Neuronal stem cell (in vitro differentiated cells): ENCODE measurements around the gene RPS3A.

Experiments used
- DNase-seq: peaks from one replicate; pipeline ENCODE4 v3.0.0-alpha.2; 2013; ENCODE audit warnings: low spot score
- H2AFZ ChIP-seq: one replicate; pipeline ENCODE4 v1.6.1; 2013; ENCODE audit warnings: mild to moderate bottlenecking, low read length, inconsistent platforms
- H2AK5ac ChIP-seq: 2 replicates; pipeline ENCODE4 v1.6.1; 2013; ENCODE audit warnings: low read depth, mild to moderate bottlenecking, inconsistent platforms, low read length, moderate library complexity, mixed read lengths
- H2BK120ac ChIP-seq: 2 replicates; pipeline ENCODE4 v1.6.1; 2013; ENCODE audit warnings: low read depth, mild to moderate bottlenecking, inconsistent platforms, low read length, moderate library complexity, mixed read lengths
- H2BK12ac ChIP-seq: one replicate; pipeline ENCODE4 v1.6.1; 2013; ENCODE audit warnings: low read length, inconsistent platforms
- H2BK15ac ChIP-seq: 2 replicates; pipeline ENCODE4 v1.6.1; 2013; ENCODE audit warnings: mild to moderate bottlenecking, low read length, inconsistent platforms, mixed read lengths
- H2BK5ac ChIP-seq: one replicate; pipeline ENCODE4 v1.6.1; 2013; ENCODE audit warnings: inconsistent platforms, mild to moderate bottlenecking, low read length, moderate library complexity
- H3K14ac ChIP-seq: one replicate; pipeline ENCODE4 v1.6.1; 2013; ENCODE audit warnings: low read length, inconsistent platforms
- H3K18ac ChIP-seq: 2 replicates; pipeline ENCODE4 v1.6.1; 2013; ENCODE audit warnings: low read length, inconsistent platforms
- H3K23ac ChIP-seq: 2 replicates; pipeline ENCODE4 v1.6.1; 2013; ENCODE audit warnings: low read depth, mild to moderate bottlenecking, mixed read lengths, low read length, inconsistent platforms; ENCODE audit not compliant: poor library complexity
- H3K27ac ChIP-seq: replicated peaks from 3 replicates; pipeline ENCODE4 v1.5.1; 2013; ENCODE audit warnings: low read length, inconsistent platforms
- H3K27me3 ChIP-seq, 3 experiments: 2 replicates each; pipeline ENCODE4 v1.6.1; 2013; ENCODE audit warnings: low read length in 3 of 3, mild to moderate bottlenecking in 2 of 3, inconsistent platforms in 1 of 3, low read depth in 1 of 3, mixed read lengths in 1 of 3, moderate library complexity in 1 of 3; ENCODE audit not compliant: control insufficient read depth in 3 of 3, insufficient read depth in 3 of 3
- H3K36me3 ChIP-seq, 2 donors: replicated peaks in 1 of 2; 2 replicates each; pipeline ENCODE4 v1.6.1; 2013; ENCODE audit warnings: low read length in 2 of 2; ENCODE audit not compliant: control insufficient read depth in 2 of 2, insufficient read depth in 2 of 2
- H3K4ac ChIP-seq: 2 replicates; pipeline ENCODE4 v1.6.1; 2013; ENCODE audit warnings: inconsistent platforms, mild to moderate bottlenecking, low read length, moderate library complexity
- H3K4me1 ChIP-seq, 2 donors: 1 replicate in 1 of 2; 2 replicates in 1 of 2; pipeline ENCODE4 v1.6.1; 2013; ENCODE audit warnings: low read length in 2 of 2, low read depth in 1 of 2; ENCODE audit not compliant: control insufficient read depth in 2 of 2, insufficient read depth in 1 of 2
- H3K4me2 ChIP-seq: one replicate; pipeline ENCODE4 v1.6.1; 2013; ENCODE audit warnings: mild to moderate bottlenecking, low read length, inconsistent platforms; ENCODE audit not compliant: insufficient read depth, poor library complexity, severe bottlenecking
- H3K4me3 ChIP-seq, 2 donors: 2 replicates each; pipeline ENCODE4 v1.5.1; 2013; ENCODE audit warnings: low read length in 2 of 2, mild to moderate bottlenecking in 2 of 2, inconsistent platforms in 1 of 2, moderate library complexity in 1 of 2
- H3K79me1 ChIP-seq: one replicate; pipeline ENCODE4 v1.6.1; 2013; ENCODE audit warnings: low read depth, mild to moderate bottlenecking, inconsistent platforms, low read length, moderate library complexity
- H3K9ac ChIP-seq: one replicate; pipeline ENCODE4 v1.6.1; 2013; ENCODE audit warnings: mild to moderate bottlenecking, low read depth, low read length, inconsistent platforms; ENCODE audit not compliant: poor library complexity
- H3K9me3 ChIP-seq, 2 donors: replicated peaks in 1 of 2; 2 replicates each; pipeline versions ENCODE3 to v1.6.1; 2013; ENCODE audit warnings: low read length in 2 of 2, mild to moderate bottlenecking in 2 of 2, inconsistent platforms in 1 of 2, low read depth in 1 of 2, mixed read lengths in 1 of 2, moderate library complexity in 1 of 2; ENCODE audit not compliant: control insufficient read depth in 2 of 2, insufficient read depth in 1 of 2
- H4K8ac ChIP-seq: one replicate; pipeline ENCODE4 v1.6.1; 2013; ENCODE audit warnings: low read depth, mild to moderate bottlenecking, inconsistent platforms, low read length, moderate library complexity
- H4K91ac ChIP-seq: one replicate; pipeline ENCODE4 v1.6.1; 2013; ENCODE audit warnings: low read length, low read depth, mild to moderate bottlenecking, inconsistent platforms; ENCODE audit not compliant: poor library complexity
- WGBS, 2 donors: extraction: QIAGEN DNeasy Blood & Tissue Kit; methylation state at CpG; one replicate each; pipeline ENCODE4 v1.1.7; 2013; ENCODE audit warnings: missing lambda C conversion rate in 2 of 2, mixed read lengths in 1 of 2; ENCODE audit not compliant: insufficient read length in 2 of 2, insufficient replicate concordance in 1 of 2; ENCODE audit errors: extremely low coverage in 2 of 2; 5-methylcytosine and 5-hydroxymethylcytosine counted together

The RPS3A gene

GRCh38 chr4:151139814-151140213, 40.4 kb downstream of the RPS3A start:
- Histone ChIP-seq H3K18ac (no peak overlapping the region), H3K9me3 (peaks cover 0 to 2% of the 10 kb centered on the region in 2 donors), H3K4me1 (no peaks in the 10 kb centered on the region), H2BK5ac (no peak overlapping the region), H3K27me3 (no peaks in the 10 kb centered on the region), H3K36me3 (peaks cover 5 to 91% of the 10 kb centered on the region in 2 donors), H2BK120ac (no peak overlapping the region), H2AFZ (no peak overlapping the region), H3K23ac (no peak overlapping the region), H3K9ac (no peak overlapping the region), H2BK15ac (no peak overlapping the region), H4K8ac (no peak overlapping the region), H3K4me3 (no peak overlapping the region), H2AK5ac (no peak overlapping the region), H3K79me1 (no peaks in the 10 kb centered on the region), H3K14ac (no peak overlapping the region), H2BK12ac (no peak overlapping the region), H3K27ac (no peak overlapping the region), H3K4ac (no peak overlapping the region), H4K91ac (no peak overlapping the region), H3K4me2 (no peak overlapping the region)
- DNase-seq: no peak
- no CpG with 5 or more reads among the region's 1 CpG for WGBS, 2 donors

DNA sequence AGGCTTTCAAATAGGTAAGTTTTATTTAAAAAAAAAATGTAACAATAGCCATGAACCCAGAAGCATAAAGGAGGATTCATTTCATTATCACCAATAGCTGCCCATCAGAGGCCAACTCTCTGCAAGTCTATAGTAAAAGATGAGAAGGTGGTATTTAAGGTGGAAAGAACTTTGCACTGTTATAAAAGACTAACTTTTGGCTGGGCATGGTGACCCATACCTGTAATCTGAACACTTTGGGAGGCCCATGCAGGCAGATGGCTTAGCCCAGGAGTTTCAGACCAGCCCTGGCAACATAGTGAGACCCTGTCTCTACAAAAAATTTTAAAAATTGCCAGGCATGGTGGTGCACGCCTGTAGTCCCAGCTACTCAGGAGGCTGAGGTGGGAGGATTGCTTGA, 43.3 kb downstream of the RPS3A start:
- Histone ChIP-seq H2BK120ac (no peak overlapping the region), H3K4me2 (no peak overlapping the region), H2AK5ac (no peak overlapping the region), H3K23ac (no peak overlapping the region), H3K79me1 (no peaks in the 10 kb centered on the region), H3K27me3 (no peaks in the 10 kb centered on the region), H2BK5ac (no peak overlapping the region), H4K8ac (no peak overlapping the region), H3K9ac (no peak overlapping the region), H2BK12ac (no peak overlapping the region), H2BK15ac (no peak overlapping the region), H3K4ac (no peak overlapping the region), H2AFZ (no peak overlapping the region), H3K4me1 (no peaks in the 10 kb centered on the region), H4K91ac (no peak overlapping the region), H3K18ac (no peak overlapping the region), H3K36me3 (peaks cover 5 to 92% of the 10 kb centered on the region in 2 donors), H3K4me3 (no peak overlapping the region), H3K9me3 (peaks cover 0 to 2% of the 10 kb centered on the region in 2 donors), H3K27ac (no peak overlapping the region), H3K14ac (no peak overlapping the region)
- no CpG with 5 or more reads among the region's 1 CpG for WGBS, 2 donors
- DNase-seq: no peak

GRCh38 chr4:151143162-151143561, 43.7 kb downstream of the RPS3A start:
- H2BK5ac ChIP-seq: no peak overlapping the region
- H4K8ac ChIP-seq: no peak overlapping the region
- no peak overlapping the region for H4K91ac ChIP-seq
- no peak overlapping the region for H3K4ac ChIP-seq
- no peak overlapping the region for H3K18ac ChIP-seq
- H3K9me3 ChIP-seq: peaks cover 0 to 2% of the 10 kb centered on the region in 2 donors
- no peak overlapping the region for H2BK15ac ChIP-seq
- no peak for DNase-seq
- no peak overlapping the region for H3K23ac ChIP-seq
- H3K79me1 ChIP-seq: no peaks in the 10 kb centered on the region
- H3K9ac ChIP-seq: no peak overlapping the region
- H3K4me2 ChIP-seq: no peak overlapping the region
- no peak overlapping the region for H2BK120ac ChIP-seq
- no peak overlapping the region for H3K4me3 ChIP-seq
- no peak overlapping the region for H2AK5ac ChIP-seq
- H2AFZ ChIP-seq: no peak overlapping the region
- H3K27ac ChIP-seq: no peak overlapping the region
- no peaks in the 10 kb centered on the region for H3K27me3 ChIP-seq
- H2BK12ac ChIP-seq: no peak overlapping the region
- H3K36me3 ChIP-seq: peaks cover 5 to 92% of the 10 kb centered on the region in 2 donors
- H3K14ac ChIP-seq: no peak overlapping the region
- WGBS, 2 donors: no CpG with 5 or more reads among the region's 2 CpGs
- no peaks in the 10 kb centered on the region for H3K4me1 ChIP-seq

GRCh38 chr4:151143811-151144210, 44.4 kb downstream of the RPS3A start:
- Histone ChIP-seq H2BK12ac (no peak overlapping the region), H3K27me3 (no peaks in the 10 kb centered on the region), H3K14ac (no peak overlapping the region), H3K4me2 (no peak overlapping the region), H3K23ac (no peak overlapping the region), H3K4me1 (no peaks in the 10 kb centered on the region), H2AK5ac (no peak overlapping the region), H2BK120ac (no peak overlapping the region), H2AFZ (no peak overlapping the region), H3K18ac (no peak overlapping the region), H2BK15ac (no peak overlapping the region), H4K91ac (no peak overlapping the region), H2BK5ac (no peak overlapping the region), H3K4ac (no peak overlapping the region), H3K9me3 (peaks cover 0 to 2% of the 10 kb centered on the region in 2 donors), H3K36me3 (peaks cover 5 to 93% of the 10 kb centered on the region in 2 donors), H3K9ac (no peak overlapping the region), H3K4me3 (no peak overlapping the region), H4K8ac (no peak overlapping the region), H3K79me1 (no peaks in the 10 kb centered on the region), H3K27ac (no peak overlapping the region)
- DNase-seq: no peak
- no CpG with 5 or more reads among the region's 3 CpGs for WGBS, 2 donors
